HG02884 (cell line): ENCODE results near the gene PREB.

Experiments used
- ATAC-seq: cut with Tn5 transposase; IDR thresholded peaks from one replicate; pipeline ENCODE4 v1.9.1; 2021; ENCODE audit warnings: mild to moderate bottlenecking, moderate library complexity; ENCODE audit not compliant: unreplicated experiment

The PREB gene

GRCh38 chr2:27083410-27084296 is 50.8 kb downstream of the PREB start:
- no peak for ATAC-seq

- no peak for ATAC-seq
Measured at GRCh38 chr2:27082773-27083409, 51.5 kb downstream of the PREB start.

GRCh38 chr2:27081984-27082772 is 52.3 kb downstream of the PREB start:
- no peak for ATAC-seq
